Measurements from ENCODE around the gene CHFR.
"Not testable (repeated sequence)": the region's sequence is repeated elsewhere in the genome, so short reads cannot be mapped to it uniquely, and the experiment has no call there.

CHFR gene

GRCh38 chr12:132804426-132804861 lies 83.0 kb downstream of the CHFR start:
- Mint-ChIP-seq H3K27ac (no peak overlapping the region), H3K9me3 (no peaks in the 10 kb centered on the region), H3K27me3 (no peaks in the 10 kb centered on the region), H3K4me1 (ENCODE audit: low read depth in 2 of 2) (peaks cover 2 to 3% of the 10 kb centered on the region in 2 donors), H3K36me3 (ENCODE audit: insufficient read depth) (peaks cover 64% of the 10 kb centered on the region), H3K4me3 (no peak overlapping the region)
- ATAC-seq (replicated peaks) (no peak), DNase-seq (no peak)

- H3K4me1 Mint-ChIP-seq (ENCODE audit: low read depth in 2 of 2) = peaks cover 2 to 3% of the 10 kb centered on the region in 2 donors
- H3K27ac Mint-ChIP-seq = no peak overlapping the region
- ATAC-seq (replicated peaks) (no peak), DNase-seq (no peak)
- no peaks in the 10 kb centered on the region for H3K27me3 Mint-ChIP-seq
- peaks cover 68% of the 10 kb centered on the region for H3K36me3 Mint-ChIP-seq (ENCODE audit: insufficient read depth)
- no peaks in the 10 kb centered on the region for H3K9me3 Mint-ChIP-seq
- H3K4me3 Mint-ChIP-seq = no peak overlapping the region
These were observed 83.5 kb downstream of the CHFR start for GRCh38 chr12:132803888-132804287.

GRCh38 chr12:132803125-132803524 lies 84.3 kb downstream of the CHFR start:
- no peaks in the 10 kb centered on the region for H3K27me3 Mint-ChIP-seq
- H3K9me3 Mint-ChIP-seq = no peaks in the 10 kb centered on the region
- ATAC-seq (replicated peaks) = no peak
- DNase-seq = no peak
- H3K4me3 Mint-ChIP-seq = no peak overlapping the region
- H3K4me1 Mint-ChIP-seq (ENCODE audit: low read depth in 2 of 2) = peaks cover 0 to 3% of the 10 kb centered on the region in 2 donors
- peaks cover 74% of the 10 kb centered on the region for H3K36me3 Mint-ChIP-seq (ENCODE audit: insufficient read depth)
- H3K27ac Mint-ChIP-seq = no peak overlapping the region

GRCh38 chr12:132801741-132802140 lies 85.7 kb downstream of the CHFR start:
- DNase-seq = no peak
- peaks cover 77% of the 10 kb centered on the region for H3K36me3 Mint-ChIP-seq (ENCODE audit: insufficient read depth)
- H3K27me3 Mint-ChIP-seq = no peaks in the 10 kb centered on the region

GRCh38 chr12:132798836-132799235 lies 88.6 kb downstream of the CHFR start:
- Mint-ChIP-seq H3K27ac (no peak overlapping the region), H3K9me3 (no peaks in the 10 kb centered on the region), H3K27me3 (no peaks in the 10 kb centered on the region), H3K36me3 (ENCODE audit: insufficient read depth) (peaks cover 89% of the 10 kb centered on the region), H3K4me3 (no peak overlapping the region), H3K4me1 (ENCODE audit: low read depth in 2 of 2) (peaks cover 0 to 2% of the 10 kb centered on the region in 2 donors)
- ATAC-seq (replicated peaks) = no peak
- DNase-seq = no peak

More at GRCh38 chr12:132801741-132802140, 85.7 kb downstream of the CHFR start:
- no peak for ATAC-seq (replicated peaks)
- no peak overlapping the region for H3K27ac Mint-ChIP-seq
- H3K9me3 Mint-ChIP-seq = no peaks in the 10 kb centered on the region
- no peak overlapping the region for H3K4me3 Mint-ChIP-seq
- peaks cover 0 to 3% of the 10 kb centered on the region in 2 donors for H3K4me1 Mint-ChIP-seq (ENCODE audit: low read depth in 2 of 2)

- Mint-ChIP-seq H3K4me3 (no peak overlapping the region), H3K27ac (no peak overlapping the region), H3K4me1 (ENCODE audit: low read depth in 2 of 2) (peaks cover 0 to 2% of the 10 kb centered on the region in 2 donors), H3K36me3 (ENCODE audit: insufficient read depth) (peaks cover 83% of the 10 kb centered on the region), H3K9me3 (no peaks in the 10 kb centered on the region), H3K27me3 (no peaks in the 10 kb centered on the region)
- DNase-seq (no peak), ATAC-seq (replicated peaks) (no peak)
These were observed 89.4 kb downstream of the CHFR start for GRCh38 chr12:132797820-132798570.

- DNase-seq (no peak), ATAC-seq (replicated peaks) (no peak)
- Mint-ChIP-seq H3K9me3 (no peaks in the 10 kb centered on the region), H3K4me1 (ENCODE audit: low read depth in 2 of 2) (peaks cover 0 to 7% of the 10 kb centered on the region in 2 donors), H3K27ac (no peak overlapping the region), H3K36me3 (ENCODE audit: insufficient read depth) (peaks cover 64% of the 10 kb centered on the region), H3K4me3 (no peak overlapping the region), H3K27me3 (no peaks in the 10 kb centered on the region)
These were observed 91.6 kb downstream of the CHFR start for GRCh38 chr12:132795847-132796246.

- H3K27ac Mint-ChIP-seq = peak overlapping the region in 1 of 2 donors; percentile 16
These were observed 95.5 kb downstream of the CHFR start for GRCh38 chr12:132791940-132792339.

GRCh38 chr12:132789099-132789471 lies 98.3 kb downstream of the CHFR start:
- Mint-ChIP-seq H3K27ac (no peak overlapping the region), H3K4me1 (ENCODE audit: low read depth in 2 of 2) (peaks cover 6 to 9% of the 10 kb centered on the region in 2 donors), H3K4me3 (no peak overlapping the region), H3K9me3 (no peaks in the 10 kb centered on the region), H3K27me3 (no peaks in the 10 kb centered on the region), H3K36me3 (ENCODE audit: insufficient read depth) (peaks cover 54% of the 10 kb centered on the region)
- ATAC-seq (replicated peaks) (no peak), DNase-seq (no peak)

More at GRCh38 chr12:132791940-132792339, 95.5 kb downstream of the CHFR start:
- DNase-seq; H3K9me3 Mint-ChIP-seq; H3K4me3 Mint-ChIP-seq; ATAC-seq (replicated peaks); H3K27me3 Mint-ChIP-seq: not testable (repeated sequence)
- H3K36me3 Mint-ChIP-seq (ENCODE audit: insufficient read depth) = peaks cover 57% of the 10 kb centered on the region
- H3K4me1 Mint-ChIP-seq (ENCODE audit: low read depth in 2 of 2) = peaks cover 6 to 11% of the 10 kb centered on the region in 2 donors

- Mint-ChIP-seq H3K27ac (peak overlapping the region in 1 of 2 donors; percentile 56), H3K27me3 (no peaks in the 10 kb centered on the region), H3K9me3 (no peaks in the 10 kb centered on the region), H3K36me3 (ENCODE audit: insufficient read depth) (peaks cover 51% of the 10 kb centered on the region), H3K4me1 (ENCODE audit: low read depth in 2 of 2) (peaks cover 6 to 9% of the 10 kb centered on the region in 2 donors), H3K4me3 (peak overlapping the region in 1 of 2 donors; percentile 10)
- DNase-seq (no peak), ATAC-seq (replicated peaks) (no peak)
These were observed 98.9 kb downstream of the CHFR start for GRCh38 chr12:132788375-132789098.

- Mint-ChIP-seq H3K27me3 (no peaks in the 10 kb centered on the region), H3K4me3 (no peak overlapping the region), H3K27ac (peak overlapping the region; percentile 53 to 56), H3K9me3 (no peaks in the 10 kb centered on the region), H3K4me1 (ENCODE audit: low read depth in 2 of 2) (peaks cover 6 to 9% of the 10 kb centered on the region in 2 donors), H3K36me3 (ENCODE audit: insufficient read depth) (peaks cover 52% of the 10 kb centered on the region)
- DNase-seq (no peak), ATAC-seq (replicated peaks) (no peak)
These were observed 99.5 kb downstream of the CHFR start for GRCh38 chr12:132787877-132788276.

GRCh38 chr12:132786192-132786591 lies 101.2 kb downstream of the CHFR start:
- Mint-ChIP-seq H3K27ac (no peak overlapping the region), H3K9me3 (no peaks in the 10 kb centered on the region), H3K27me3 (no peaks in the 10 kb centered on the region), H3K4me3 (no peak overlapping the region), H3K36me3 (ENCODE audit: insufficient read depth) (peaks cover 68% of the 10 kb centered on the region), H3K4me1 (ENCODE audit: low read depth in 2 of 2) (peaks cover 6% of the 10 kb centered on the region in 2 donors)
- no peak for ATAC-seq (replicated peaks)
- no peak for DNase-seq

GRCh38 chr12:132784580-132784979 lies 102.8 kb downstream of the CHFR start:
- no peak overlapping the region for H3K4me3 Mint-ChIP-seq
- H3K9me3 Mint-ChIP-seq = no peaks in the 10 kb centered on the region
- H3K27me3 Mint-ChIP-seq = no peaks in the 10 kb centered on the region
- ATAC-seq (replicated peaks) = no peak
- no peak overlapping the region for H3K27ac Mint-ChIP-seq
- H3K4me1 Mint-ChIP-seq (ENCODE audit: low read depth in 2 of 2) = peaks cover 4 to 6% of the 10 kb centered on the region in 2 donors
- DNase-seq = no peak
- H3K36me3 Mint-ChIP-seq (ENCODE audit: insufficient read depth) = peaks cover 70% of the 10 kb centered on the region
